ENCODE results near the gene SPTAN1. TPM values are rescaled to one million over a fixed set of nuclear protein-coding genes. Genes with fewer than 3 reads are reported as not detected.
A peak's percentile ranks its signal among the peaks of the same experiment; 100 is the strongest.
"Not testable (repeated sequence)": the region's sequence is repeated elsewhere in the genome, so short reads cannot be mapped to it uniquely, and the experiment has no call there.

SPTAN1 gene
- polyA plus RNA-seq, 1 experiment: 211 TPM

DNA sequence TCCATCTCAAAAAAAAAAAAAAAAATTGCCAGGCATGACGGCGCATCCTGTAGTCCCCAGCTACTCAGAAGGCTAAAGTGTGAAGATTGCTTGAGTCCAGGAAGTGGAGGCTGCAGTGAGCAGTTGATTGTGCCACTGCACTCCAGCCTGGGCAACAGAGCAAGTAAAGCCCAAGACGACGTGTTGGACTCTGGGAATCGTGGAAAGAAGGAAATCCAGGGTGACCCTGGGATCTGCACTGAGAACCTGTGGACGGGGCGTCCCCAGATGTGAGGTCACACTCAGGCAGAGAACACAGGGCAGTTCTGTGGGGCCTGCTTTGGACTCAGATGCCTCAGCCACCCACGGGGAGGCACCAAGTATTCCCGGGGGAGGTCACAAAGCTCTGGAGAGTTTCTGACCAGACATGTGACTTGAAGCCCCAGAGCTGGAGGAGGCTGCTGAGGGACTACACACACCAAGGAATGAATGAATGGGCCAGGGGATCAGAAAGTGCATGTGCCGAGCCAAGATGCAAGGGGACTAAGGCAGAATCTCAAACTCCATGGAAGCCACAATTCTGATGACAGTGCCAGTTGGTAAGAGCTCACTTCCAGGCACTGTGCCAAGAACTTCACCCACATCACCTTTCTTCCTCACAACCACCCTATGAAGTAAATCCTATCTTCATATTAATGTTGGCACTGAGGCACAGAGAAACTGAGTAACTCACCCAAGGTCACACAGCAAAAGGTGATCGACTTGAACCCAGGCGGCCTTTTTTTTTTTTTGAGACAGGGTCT is 91.3 kb downstream of the SPTAN1 start:
- TF ChIP-seq, protein P1, sequence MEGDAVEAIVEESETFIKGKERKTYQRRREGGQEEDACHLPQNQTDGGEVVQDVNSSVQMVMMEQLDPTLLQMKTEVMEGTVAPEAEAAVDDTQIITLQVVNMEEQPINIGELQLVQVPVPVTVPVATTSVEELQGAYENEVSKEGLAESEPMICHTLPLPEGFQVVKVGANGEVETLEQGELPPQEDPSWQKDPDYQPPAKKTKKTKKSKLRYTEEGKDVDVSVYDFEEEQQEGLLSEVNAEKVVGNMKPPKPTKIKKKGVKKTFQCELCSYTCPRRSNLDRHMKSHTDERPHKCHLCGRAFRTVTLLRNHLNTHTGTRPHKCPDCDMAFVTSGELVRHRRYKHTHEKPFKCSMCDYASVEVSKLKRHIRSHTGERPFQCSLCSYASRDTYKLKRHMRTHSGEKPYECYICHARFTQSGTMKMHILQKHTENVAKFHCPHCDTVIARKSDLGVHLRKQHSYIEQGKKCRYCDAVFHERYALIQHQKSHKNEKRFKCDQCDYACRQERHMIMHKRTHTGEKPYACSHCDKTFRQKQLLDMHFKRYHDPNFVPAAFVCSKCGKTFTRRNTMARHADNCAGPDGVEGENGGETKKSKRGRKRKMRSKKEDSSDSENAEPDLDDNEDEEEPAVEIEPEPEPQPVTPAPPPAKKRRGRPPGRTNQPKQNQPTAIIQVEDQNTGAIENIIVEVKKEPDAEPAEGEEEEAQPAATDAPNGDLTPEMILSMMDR (IDR thresholded peaks at IDR 0.05; ENCODE audit: low read depth, low read length): no peak
- POLR2A ChIA-PET: no interaction called here
- H3K9me3 ChIP-seq (ENCODE audit: control insufficient read depth, insufficient read depth, low read length): no peaks in the 10 kb centered on the region; the same call in 1 of the 2 replicates
- DNase-seq (ENCODE audit: low read depth, low spot score): no peak
- CTCF ChIA-PET: interaction anchor here (1.7 kb wide), 1 partner anchor 175 kb away, joined by 5 read pairs; the partner anchor contains the start of gene ENDOG
- H3K27me3 ChIP-seq (ENCODE audit: control insufficient read depth, insufficient read depth, low read length): no peaks in the 10 kb centered on the region
- no peak overlapping the region for H3K27ac ChIP-seq (ENCODE audit: low read depth, low read length)
- H3K4me3 ChIP-seq (ENCODE audit: low read depth, low read length): no peak overlapping the region

DNA sequence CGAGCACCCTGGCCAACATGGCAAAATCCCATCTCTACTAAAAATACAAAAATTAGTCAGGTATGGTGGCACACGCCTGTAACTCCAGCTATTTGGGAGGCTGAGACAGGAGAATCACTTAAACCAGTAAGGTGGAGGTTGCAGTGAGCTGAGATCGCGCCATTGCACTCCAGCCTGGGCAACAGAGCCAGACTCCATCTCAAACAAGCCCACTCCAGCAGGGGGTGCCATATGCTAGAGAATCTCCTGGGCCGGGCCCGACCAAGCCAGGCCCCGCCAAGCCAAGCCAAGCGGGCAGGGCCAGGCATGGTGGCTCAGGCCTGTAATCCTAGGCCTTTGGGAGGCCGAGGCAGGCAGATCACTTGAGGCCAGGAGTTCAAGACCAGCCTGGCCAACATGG is 95.8 kb downstream of the SPTAN1 start:
- CTCF ChIA-PET; H3K4me3 ChIP-seq (ENCODE audit: low read depth, low read length); H3K9me3 ChIP-seq (ENCODE audit: control insufficient read depth, insufficient read depth, low read length); H3K27me3 ChIP-seq (ENCODE audit: control insufficient read depth, insufficient read depth, low read length); DNase-seq (ENCODE audit: low read depth, low spot score); H3K27ac ChIP-seq (ENCODE audit: low read depth, low read length): not testable (repeated sequence)
- TF ChIP-seq, protein P1 (IDR thresholded peaks at IDR 0.05; ENCODE audit: low read depth, low read length): peak; percentile 27; the same call in 1 of the 2 replicates
- POLR2A ChIA-PET: interaction anchor here (1.0 kb wide), 1 partner anchor 54 kb away, joined by 7 read pairs; the partner anchor contains the start of gene PKN3

DNA sequence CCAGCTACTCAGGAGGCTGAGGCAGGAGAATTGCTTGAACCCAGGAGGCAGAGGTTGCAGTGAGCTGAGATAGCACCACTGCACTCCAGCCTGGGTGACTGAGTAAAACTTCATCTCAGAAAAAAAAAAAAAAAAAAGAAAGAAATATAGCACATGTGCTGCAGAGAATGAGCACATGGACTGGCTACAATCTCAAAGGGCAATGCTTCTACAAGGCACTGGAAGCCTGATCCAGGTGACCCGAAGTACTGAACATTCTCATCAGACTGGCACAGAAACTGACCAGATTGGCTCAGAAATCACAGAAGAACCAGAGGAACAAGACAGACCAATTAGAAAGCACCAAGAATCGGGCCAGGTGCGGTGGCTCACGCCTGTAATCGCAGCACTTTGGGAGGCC is 99.4 kb downstream of the SPTAN1 start:
- no peak overlapping the region for H3K4me3 ChIP-seq (ENCODE audit: low read depth, low read length)
- H3K9me3 ChIP-seq (ENCODE audit: control insufficient read depth, insufficient read depth, low read length): no peaks in the 10 kb centered on the region; the same call in 1 of the 2 replicates
- TF ChIP-seq, protein P1 (IDR thresholded peaks at IDR 0.05; ENCODE audit: low read depth, low read length): no peak
- DNase-seq (ENCODE audit: low read depth, low spot score): no peak
- H3K27me3 ChIP-seq (ENCODE audit: control insufficient read depth, insufficient read depth, low read length): no peaks in the 10 kb centered on the region
- ChIA-PET POLR2A (interaction anchor here (0.7 kb wide), 1 partner anchor 41 kb away, joined by 3 read pairs; no protein-coding TSS in a partner anchor), CTCF (interaction anchor here (1.0 kb wide), 1 partner anchor 276 kb away, joined by 3 read pairs; no protein-coding TSS in a partner anchor)
- H3K27ac ChIP-seq (ENCODE audit: low read depth, low read length): no peak overlapping the region

DNA sequence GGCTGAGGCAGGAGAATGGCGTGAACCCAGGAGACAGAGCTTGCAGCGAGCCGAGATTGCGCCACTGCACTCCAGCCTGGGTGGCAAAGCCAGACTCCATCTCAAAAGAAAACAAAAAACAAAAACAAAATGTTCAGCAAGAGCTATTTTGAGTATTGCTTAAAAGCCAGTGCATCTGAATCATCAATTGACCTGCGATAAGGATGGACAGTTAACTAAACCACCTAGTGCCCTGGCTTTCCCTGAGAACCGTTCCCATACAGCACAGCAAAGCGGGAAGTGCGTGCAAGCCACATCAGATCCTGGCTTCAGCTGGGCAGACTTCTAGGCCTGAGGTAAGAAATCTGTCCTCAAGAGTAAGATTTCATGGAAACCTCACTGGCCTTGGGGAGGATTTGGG is 101.5 kb downstream of the SPTAN1 start:
- Histone ChIP-seq H3K27me3 (ENCODE audit: control insufficient read depth, insufficient read depth, low read length) (no peaks in the 10 kb centered on the region), H3K9me3 (ENCODE audit: control insufficient read depth, insufficient read depth, low read length) (no peaks in the 10 kb centered on the region), H3K27ac (ENCODE audit: low read depth, low read length) (no peak overlapping the region), H3K4me3 (ENCODE audit: low read depth, low read length) (no peak overlapping the region)
- ChIA-PET POLR2A (no interaction called here), CTCF (interaction anchor here (0.6 to 1.4 kb wide), 3 partner anchors 48 to 371 kb away, joined by 3 to 4 read pairs (median 3); partner anchors contain the start of gene PKN3)
- TF ChIP-seq, protein P1 (IDR thresholded peaks at IDR 0.05; ENCODE audit: low read depth, low read length): no peak
- no peak for DNase-seq (ENCODE audit: low read depth, low spot score)

DNA sequence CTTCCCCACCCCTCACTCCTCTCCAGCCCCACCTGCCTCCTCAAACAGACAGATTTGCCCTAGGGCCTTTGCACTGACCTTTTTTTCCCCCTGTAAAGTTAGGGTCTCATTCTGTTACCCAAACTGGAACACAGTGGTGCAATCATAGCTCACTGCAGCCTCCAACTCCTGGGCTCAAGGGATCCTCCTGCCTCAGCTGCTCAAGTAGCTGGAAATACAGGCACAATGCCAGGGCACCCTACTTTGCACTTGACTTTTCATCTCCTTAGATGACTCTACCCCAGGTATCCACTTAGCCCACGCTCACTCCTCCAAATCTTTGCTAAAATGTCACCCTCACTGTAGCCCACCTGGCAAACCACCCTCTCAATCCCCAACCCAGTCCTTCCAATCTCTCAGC is 102.1 kb downstream of the SPTAN1 start:
- DNase-seq (ENCODE audit: low read depth, low spot score): no peak
- TF ChIP-seq, protein P1 (IDR thresholded peaks at IDR 0.05; ENCODE audit: low read depth, low read length): no peak
- H3K27ac ChIP-seq (ENCODE audit: low read depth, low read length): no peak overlapping the region
- no peak overlapping the region for H3K4me3 ChIP-seq (ENCODE audit: low read depth, low read length)
- no peaks in the 10 kb centered on the region for H3K27me3 ChIP-seq (ENCODE audit: control insufficient read depth, insufficient read depth, low read length)
- no peaks in the 10 kb centered on the region for H3K9me3 ChIP-seq (ENCODE audit: control insufficient read depth, insufficient read depth, low read length)
- CTCF ChIA-PET: interaction anchor here (1.3 to 1.4 kb wide), 2 partner anchors 48 to 163 kb away, joined by 3 to 4 read pairs; partner anchors contain the start of gene PKN3
- POLR2A ChIA-PET: interaction anchor here (1.2 kb wide), 1 partner anchor 234 kb away, joined by 8 read pairs; the partner anchor contains the start of gene CERCAM
